NB4 (cell line): Measurements from ENCODE around the gene PWP2.
"Not testable (repeated sequence)": the region's sequence is repeated elsewhere in the genome, so short reads cannot be mapped to it uniquely, and the experiment has no call there.

Source experiments
- DNase-seq: peaks from one replicate; pipeline ENCODE4 v3.0.0; 2010; ENCODE audit warnings: low read depth
- H3K4me3 ChIP-seq: one replicate; pipeline ENCODE4 v1.5.1; 2011; ENCODE audit warnings: mild to moderate bottlenecking, low read depth, low read length, moderate library complexity
- CTCF ChIP-seq: IDR thresholded peaks from one replicate; pipeline ENCODE4 v1.5.1; 2012; ENCODE audit warnings: low read depth, low read length
- MAX ChIP-seq: IDR thresholded peaks from 2 replicates; pipeline ENCODE4 v1.6.1; 2011; ENCODE audit warnings: low read depth, low read length
- MYC ChIP-seq: IDR thresholded peaks from 2 replicates; pipeline ENCODE4 v1.6.1; 2011; ENCODE audit warnings: low read depth, low read length
- POLR2A ChIP-seq: IDR thresholded peaks from 2 replicates; pipeline ENCODE4 v1.6.1; 2011; ENCODE audit warnings: mild to moderate bottlenecking; ENCODE audit not compliant: insufficient read length; ENCODE audit errors: extremely low read depth

PWP2 gene

DNA sequence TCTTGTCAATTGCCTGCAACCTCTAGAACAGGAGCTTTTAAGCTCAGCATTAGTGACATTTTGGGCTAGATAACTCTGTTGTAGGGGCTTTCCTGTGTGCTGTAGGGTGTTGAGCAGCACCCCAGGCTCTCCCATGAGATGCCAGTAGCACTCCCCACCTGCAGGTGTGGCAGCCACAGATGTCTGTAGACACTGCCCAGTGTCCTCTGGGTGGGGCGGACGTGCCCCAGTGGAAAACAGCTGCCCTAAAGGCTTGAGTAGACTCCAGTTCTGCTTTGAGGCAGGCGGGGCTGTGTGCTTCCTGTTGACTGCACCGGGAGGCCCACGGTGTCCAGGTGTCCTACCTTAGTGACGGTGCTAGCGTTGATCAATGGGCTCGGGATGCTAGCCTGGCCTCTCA, 16.9 kb upstream of the PWP2 start:
- H3K4me3 ChIP-seq: no peak overlapping the region
- no peak for DNase-seq
- TF ChIP-seq CTCF: no peak
- TF ChIP-seq MAX: no peak
- TF ChIP-seq MYC: no peak
- TF ChIP-seq POLR2A: no peak

- TF ChIP-seq CTCF (no peak), MAX (no peak), MYC (no peak), POLR2A (no peak)
- H3K4me3 ChIP-seq: no peak overlapping the region
- DNase-seq: no peak
These were observed 15.0 kb upstream of the PWP2 start for GRCh38 chr21:44092211-44092610.

GRCh38 chr21:44093761-44094160, 13.4 kb upstream of the PWP2 start:
- no peak overlapping the region for H3K4me3 ChIP-seq
- DNase-seq: no peak
- TF ChIP-seq MYC (no peak), CTCF (no peak), POLR2A (no peak), MAX (no peak)

- DNase-seq: no peak
- TF ChIP-seq CTCF (no peak), MYC (no peak), POLR2A (no peak), MAX (no peak)
- no peak overlapping the region for H3K4me3 ChIP-seq
These were observed 12.4 kb upstream of the PWP2 start for GRCh38 chr21:44094832-44095231.

DNA sequence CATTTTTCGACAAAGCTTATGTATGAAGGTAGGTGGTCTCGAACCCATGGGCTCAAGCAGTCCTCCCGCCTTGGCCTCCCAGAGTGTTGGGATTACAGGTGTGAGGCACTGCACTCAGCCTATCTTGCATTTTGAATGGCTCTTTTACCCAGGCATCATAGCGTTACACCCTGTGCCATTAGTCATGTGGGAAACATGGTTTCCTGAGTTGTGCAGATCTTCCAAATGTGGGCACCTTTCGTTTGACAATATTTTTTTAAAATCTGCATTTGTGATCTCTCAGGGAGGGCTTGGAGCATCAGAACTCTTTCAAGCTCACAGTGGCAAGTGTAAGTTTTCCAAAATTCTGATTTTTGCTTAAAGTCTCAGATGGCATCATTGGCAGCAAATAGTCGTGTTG, 8.7 kb upstream of the PWP2 start:
- H3K4me3 ChIP-seq, DNase-seq: not testable (repeated sequence)

DNA sequence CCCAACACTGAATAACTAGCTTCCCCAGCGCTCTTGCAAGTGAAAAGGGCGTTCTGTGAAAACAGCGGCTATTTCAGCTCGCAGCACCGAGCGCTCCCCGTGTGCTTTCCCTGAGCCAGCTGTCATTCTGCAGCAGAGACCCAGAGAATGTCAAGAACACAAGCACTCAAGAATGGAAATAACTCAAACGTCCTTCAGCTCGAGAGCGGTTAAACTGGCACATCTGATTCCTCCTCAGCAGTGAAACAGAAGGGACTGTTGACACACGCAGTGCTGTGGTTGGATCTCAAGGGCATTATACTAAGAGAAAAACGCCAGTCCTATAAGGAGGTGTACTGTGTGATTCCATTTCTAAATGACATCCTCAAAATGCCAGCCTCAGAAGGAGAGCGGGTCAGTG, 8.2 kb upstream of the PWP2 start:
- not testable (repeated sequence) for H3K4me3 ChIP-seq, DNase-seq

DNA sequence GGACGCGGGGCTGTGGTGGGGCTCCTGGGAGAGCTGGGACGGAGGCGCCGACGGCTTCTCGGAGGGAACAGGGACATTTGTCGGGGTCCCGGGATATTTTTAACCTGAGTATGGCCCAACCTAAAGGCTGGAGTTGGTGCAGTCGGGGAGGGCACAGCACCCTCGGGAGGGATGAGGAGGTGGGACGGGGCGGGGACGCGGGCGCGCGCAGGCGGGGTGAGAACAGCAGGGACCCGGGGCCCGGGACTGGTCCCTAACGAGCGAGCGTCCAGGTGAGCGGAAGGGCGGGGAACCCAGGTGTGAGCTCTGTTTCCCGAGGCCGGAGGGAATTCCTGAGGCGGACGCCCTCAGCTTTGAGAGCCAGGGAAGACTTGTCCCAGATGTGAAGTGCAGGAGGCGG, 390 bp downstream of the PWP2 start:
- DNase-seq, H3K4me3 ChIP-seq: not testable (repeated sequence)

GRCh38 chr21:44113702-44114371, 6.6 kb downstream of the PWP2 start:
- not testable (repeated sequence) for DNase-seq, H3K4me3 ChIP-seq

DNA sequence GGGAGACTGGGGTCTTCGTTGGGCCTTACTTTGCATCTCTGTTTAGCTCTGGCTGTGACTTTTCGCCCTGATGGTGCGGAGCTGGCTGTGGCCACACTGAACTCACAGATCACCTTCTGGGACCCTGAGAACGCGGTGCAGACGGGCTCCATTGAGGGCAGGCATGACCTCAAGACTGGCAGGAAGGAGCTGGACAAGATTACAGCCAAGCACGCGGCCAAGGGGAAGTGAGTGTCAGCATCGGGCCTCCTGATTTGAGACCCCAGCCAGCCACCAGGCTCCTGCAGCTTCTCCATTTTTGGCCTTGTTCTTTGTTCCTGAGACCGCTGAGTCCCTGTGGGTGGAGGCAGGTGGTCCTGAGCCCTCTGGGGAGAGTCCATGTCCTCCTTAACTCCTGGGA, 14.9 kb downstream of the PWP2 start:
- DNase-seq, H3K4me3 ChIP-seq: not testable (repeated sequence)

GRCh38 chr21:44127827-44128226, 20.6 kb downstream of the PWP2 start:
- not testable (repeated sequence) for DNase-seq, H3K4me3 ChIP-seq

DNA sequence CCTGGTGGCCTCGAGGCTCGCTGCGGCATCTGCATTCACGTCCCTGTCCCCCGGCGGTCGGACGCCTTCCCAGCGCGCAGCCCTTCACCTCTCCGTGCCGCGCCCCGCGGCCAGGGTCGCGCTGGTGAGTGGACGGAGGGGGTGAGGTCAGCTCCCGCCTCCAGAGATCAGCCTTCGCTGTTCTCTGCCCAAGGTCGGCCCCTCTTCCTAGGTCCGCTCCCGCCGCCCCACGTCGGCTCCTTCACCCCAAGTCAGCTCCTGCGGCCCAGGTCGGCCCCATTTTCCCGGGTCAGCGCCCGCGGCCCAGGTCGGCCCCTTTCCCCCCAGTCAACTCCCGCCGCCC, 26.5 kb downstream of the PWP2 start:
- not testable (repeated sequence) for H3K4me3 ChIP-seq, DNase-seq

- H3K4me3 ChIP-seq, DNase-seq: not testable (repeated sequence)
These were observed 27.5 kb downstream of the PWP2 start for GRCh38 chr21:44134732-44135131.

- not testable (repeated sequence) for H3K4me3 ChIP-seq, DNase-seq
These were observed 30.8 kb downstream of the PWP2 start for GRCh38 chr21:44138039-44138438.
